ENCODE measurements around the gene CNGA2.

CNGA2 gene

DNA sequence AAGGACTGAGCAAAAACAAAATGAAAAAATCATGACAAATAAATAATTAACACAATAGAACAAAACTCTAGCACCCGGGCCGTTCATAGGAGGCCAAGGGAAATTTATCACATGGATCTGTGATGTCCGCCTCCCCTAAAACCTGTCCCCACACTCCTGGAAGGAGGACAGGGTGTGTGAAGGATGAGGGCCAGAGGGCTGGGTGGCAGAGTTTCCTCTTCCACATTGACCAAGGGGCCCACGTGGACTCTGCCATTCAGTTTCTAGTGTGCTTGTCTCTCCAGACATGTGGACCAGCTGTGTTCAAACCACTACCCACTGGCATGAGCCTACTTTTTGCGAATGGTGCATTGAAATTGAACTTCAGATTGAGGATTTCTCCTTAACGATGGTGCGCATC is 33.0 kb upstream of the CNGA2 start:
- H3K4me3 ChIP-seq (ENCODE audit: low read depth, low read length), result no peak overlapping the region
- DNase-seq (ENCODE audit: low read depth), result no peak
- TF ChIP-seq, protein P1, sequence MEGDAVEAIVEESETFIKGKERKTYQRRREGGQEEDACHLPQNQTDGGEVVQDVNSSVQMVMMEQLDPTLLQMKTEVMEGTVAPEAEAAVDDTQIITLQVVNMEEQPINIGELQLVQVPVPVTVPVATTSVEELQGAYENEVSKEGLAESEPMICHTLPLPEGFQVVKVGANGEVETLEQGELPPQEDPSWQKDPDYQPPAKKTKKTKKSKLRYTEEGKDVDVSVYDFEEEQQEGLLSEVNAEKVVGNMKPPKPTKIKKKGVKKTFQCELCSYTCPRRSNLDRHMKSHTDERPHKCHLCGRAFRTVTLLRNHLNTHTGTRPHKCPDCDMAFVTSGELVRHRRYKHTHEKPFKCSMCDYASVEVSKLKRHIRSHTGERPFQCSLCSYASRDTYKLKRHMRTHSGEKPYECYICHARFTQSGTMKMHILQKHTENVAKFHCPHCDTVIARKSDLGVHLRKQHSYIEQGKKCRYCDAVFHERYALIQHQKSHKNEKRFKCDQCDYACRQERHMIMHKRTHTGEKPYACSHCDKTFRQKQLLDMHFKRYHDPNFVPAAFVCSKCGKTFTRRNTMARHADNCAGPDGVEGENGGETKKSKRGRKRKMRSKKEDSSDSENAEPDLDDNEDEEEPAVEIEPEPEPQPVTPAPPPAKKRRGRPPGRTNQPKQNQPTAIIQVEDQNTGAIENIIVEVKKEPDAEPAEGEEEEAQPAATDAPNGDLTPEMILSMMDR (IDR thresholded peaks at IDR 0.05; ENCODE audit: low read depth, low read length, missing control alignments), result no peak
- in situ Hi-C loops (cut with HindIII; ENCODE audit: low sequenced_read_pairs), result no loop called here

DNA sequence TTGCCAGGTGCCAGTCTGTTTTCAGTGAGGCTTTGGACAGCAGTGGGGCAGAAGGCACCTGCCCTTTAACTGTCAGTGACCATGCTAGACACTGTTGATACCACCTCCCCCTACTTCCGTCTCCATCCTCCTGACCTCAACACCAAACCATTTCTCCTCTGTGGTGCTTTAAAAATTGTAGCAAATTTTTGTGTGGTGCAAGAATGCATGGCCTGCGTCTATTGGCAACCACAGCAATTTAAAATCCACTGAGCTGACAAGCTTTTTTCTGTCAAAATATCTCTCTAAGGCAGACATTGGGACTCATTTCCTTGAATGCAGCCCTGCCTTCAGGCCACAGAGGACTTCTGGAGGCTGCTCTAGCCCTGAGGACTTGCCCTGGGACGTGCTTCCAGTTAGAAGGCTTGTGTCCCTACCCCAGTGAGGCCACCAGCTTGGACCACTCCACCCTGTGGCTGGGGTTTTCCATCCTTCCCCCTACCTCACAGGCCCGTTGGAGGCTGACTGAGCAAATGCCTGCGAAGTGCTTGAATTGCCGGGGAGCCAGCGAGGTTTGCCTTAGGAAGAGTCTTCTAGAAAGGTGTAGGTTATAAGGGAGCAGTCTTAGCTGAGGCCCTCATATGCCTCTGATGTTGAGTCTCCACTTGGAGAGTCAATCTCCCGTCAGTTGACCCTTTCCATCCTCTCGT is 32.4 kb upstream of the CNGA2 start:
- no peak overlapping the region for H3K4me3 ChIP-seq (ENCODE audit: low read depth, low read length)
- DNase-seq (ENCODE audit: low read depth), result no peak
- TF ChIP-seq, protein P1 (IDR thresholded peaks at IDR 0.05; ENCODE audit: low read depth, low read length, missing control alignments), result no peak
- in situ Hi-C loops (cut with HindIII; ENCODE audit: low sequenced_read_pairs), result no loop called here

DNA sequence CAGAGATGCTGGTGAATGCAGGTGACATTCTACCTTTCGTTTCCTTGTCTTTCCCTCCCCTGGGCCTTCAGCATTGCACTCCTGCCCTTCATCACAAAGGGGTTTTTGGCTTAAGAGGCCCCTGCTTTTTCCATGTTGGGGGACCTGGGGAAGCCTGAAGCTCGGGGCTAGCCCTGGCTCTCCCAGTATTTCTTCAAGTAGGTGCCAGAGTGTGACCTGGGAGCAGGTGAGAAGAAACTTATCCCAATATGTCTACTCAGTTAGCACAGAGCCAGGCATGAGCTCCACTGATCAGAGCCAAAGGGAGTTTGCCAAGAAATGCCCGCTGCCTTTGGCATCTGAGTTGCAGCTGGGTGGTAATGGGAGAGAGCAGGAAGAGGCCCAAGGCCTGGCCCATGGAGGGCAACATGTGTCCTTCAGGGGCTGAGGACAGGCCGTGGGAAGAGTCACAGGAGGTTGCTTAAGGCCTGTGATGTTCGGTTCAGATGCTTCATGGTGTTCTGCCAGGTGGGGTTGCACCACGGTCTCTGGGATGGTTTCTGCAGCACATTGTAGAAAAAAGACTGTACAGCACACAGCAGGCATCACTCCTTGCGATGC is 31.7 kb upstream of the CNGA2 start:
- no peak overlapping the region for H3K4me3 ChIP-seq (ENCODE audit: low read depth, low read length)
- DNase-seq (ENCODE audit: low read depth), result no peak
- TF ChIP-seq, protein P1 (IDR thresholded peaks at IDR 0.05; ENCODE audit: low read depth, low read length, missing control alignments), result no peak
- in situ Hi-C loops (cut with HindIII; ENCODE audit: low sequenced_read_pairs), result no loop called here

DNA sequence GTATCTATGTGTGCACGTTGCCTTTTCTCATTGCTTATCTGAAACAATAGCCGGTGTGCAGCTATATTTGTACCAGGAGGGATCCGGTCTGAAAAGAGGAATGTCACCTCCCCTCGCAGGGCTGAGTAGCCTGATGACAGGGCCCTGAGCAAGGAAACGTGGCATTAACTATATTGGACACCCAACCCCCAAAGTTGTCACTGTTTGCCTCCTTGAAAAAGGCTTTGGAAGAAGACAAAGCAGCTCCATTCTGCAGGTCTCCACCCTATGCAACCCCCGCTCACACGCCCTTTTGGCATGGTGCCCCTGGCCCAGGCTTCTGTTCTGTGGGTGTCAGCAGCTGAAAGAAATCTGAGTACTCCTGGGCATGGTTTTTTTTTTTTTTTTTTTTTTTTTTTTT is 31.1 kb upstream of the CNGA2 start:
- in situ Hi-C loops (cut with HindIII; ENCODE audit: low sequenced_read_pairs), result no loop called here
- TF ChIP-seq, protein P1 (IDR thresholded peaks at IDR 0.05; ENCODE audit: low read depth, low read length, missing control alignments), result no peak
- DNase-seq (ENCODE audit: low read depth), result no peak
- H3K4me3 ChIP-seq (ENCODE audit: low read depth, low read length), result no peak overlapping the region

DNA sequence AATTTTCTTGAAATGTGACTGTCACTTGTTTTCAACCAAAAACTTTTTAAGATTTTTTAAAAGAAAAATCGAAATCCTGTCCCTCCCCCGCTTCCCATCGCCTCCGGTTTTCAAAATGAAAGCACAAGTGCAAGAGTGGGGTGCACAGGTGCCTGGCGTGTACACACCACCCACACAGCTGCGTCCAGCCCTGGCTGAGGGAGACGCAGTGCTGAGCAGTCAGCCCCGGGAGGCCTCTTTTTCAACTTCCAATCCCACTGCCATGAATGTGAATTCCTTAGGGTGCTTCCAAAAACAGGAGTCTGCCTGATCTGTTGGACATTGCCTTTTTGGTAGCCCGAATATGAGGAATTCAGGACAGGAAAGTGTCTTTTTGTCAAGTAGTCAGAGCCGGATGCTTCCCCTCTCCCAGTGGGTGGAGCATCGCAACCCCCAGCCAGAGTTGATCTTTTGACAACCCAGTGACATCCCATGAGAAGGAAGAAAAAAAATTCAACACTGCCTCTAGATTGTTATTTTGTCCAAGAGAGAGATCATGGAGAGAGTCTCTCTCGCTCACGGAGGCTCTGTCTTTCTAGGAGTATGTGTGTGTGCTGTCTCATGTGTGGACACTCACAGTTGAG is 30.4 kb upstream of the CNGA2 start:
- H3K4me3 ChIP-seq (ENCODE audit: low read depth, low read length), result no peak overlapping the region
- DNase-seq (ENCODE audit: low read depth), result no peak
- in situ Hi-C loops (cut with HindIII; ENCODE audit: low sequenced_read_pairs), result no loop called here
- TF ChIP-seq, protein P1 (IDR thresholded peaks at IDR 0.05; ENCODE audit: low read depth, low read length, missing control alignments), result no peak

DNA sequence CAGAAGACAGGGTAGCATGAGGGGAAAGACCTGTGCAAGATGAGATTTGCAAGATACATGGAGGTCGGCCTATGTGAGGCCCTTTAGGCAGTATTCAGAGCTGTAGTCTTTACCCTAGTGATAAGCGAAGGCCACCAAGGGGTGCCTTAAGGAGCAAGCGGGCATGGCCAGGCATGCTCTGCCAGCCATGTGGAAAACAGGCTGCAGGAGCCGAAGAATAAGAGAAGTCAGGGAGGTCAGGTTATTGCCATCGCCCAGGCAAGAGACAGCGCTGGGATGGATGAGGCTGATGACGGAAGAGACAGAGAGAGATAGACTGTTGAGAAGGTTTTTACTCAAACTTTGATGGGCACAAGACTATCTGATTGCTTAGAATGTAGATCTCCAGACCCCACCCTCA is 25.7 kb upstream of the CNGA2 start:
- in situ Hi-C loops (cut with HindIII; ENCODE audit: low sequenced_read_pairs), result no loop called here
- DNase-seq (ENCODE audit: low read depth), result no peak
- TF ChIP-seq, protein P1 (IDR thresholded peaks at IDR 0.05; ENCODE audit: low read depth, low read length, missing control alignments), result no peak
- no peak overlapping the region for H3K4me3 ChIP-seq (ENCODE audit: low read depth, low read length)

All from astrocyte of the cerebellum (primary cell).